GM23248 (cell line): ENCODE data around the gene SEMA4D.

Source experiments
- EZH2 ChIP-seq: fragments of 200-600 bp; sonication (generic); IDR thresholded peaks from 2 replicates; pipeline ENCODE4 v1.6.1; 2018; ENCODE audit warnings: antibody characterized with exemption, mild to moderate bottlenecking; ENCODE audit not compliant: insufficient read depth, poor library complexity, severe bottlenecking
- EZH2phosphoT487 ChIP-seq: fragments of 200-600 bp; sonication (generic); IDR thresholded peaks from 2 replicates; pipeline ENCODE4 v1.6.1; 2018; ENCODE audit warnings: antibody characterized with exemption, moderate library complexity, mild to moderate bottlenecking, low read depth; ENCODE audit not compliant: insufficient read depth

DNA sequence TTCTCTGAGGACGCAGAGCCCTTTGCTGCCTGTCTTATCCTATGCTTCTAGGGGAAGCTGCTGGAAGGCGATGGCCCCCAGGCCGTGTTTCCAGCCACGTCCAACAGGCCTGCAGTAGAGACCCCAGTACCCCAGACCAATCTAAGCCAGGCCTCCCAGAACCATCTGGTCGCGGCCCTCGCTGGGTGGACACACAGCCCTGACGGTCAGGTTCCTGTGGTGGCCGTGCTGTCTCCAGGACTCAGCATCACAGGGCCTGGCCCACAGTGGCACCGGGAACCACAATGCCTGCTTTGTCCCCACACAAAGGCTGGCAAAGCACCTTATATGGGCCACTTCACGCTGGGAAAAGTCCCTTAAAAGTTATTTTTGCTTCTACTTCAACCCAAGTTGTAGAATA, 44.5 kb downstream of the SEMA4D start:
- TF ChIP-seq EZH2 (no peak), EZH2phosphoT487 (no peak)
